ENCODE data around the gene SLC25A25.
"Not testable (repeated sequence)": the region's sequence is repeated elsewhere in the genome, so short reads cannot be mapped to it uniquely, and the experiment has no call there.

The SLC25A25 gene

GRCh38 chr9:128135561-128135960 is 67.5 kb downstream of the SLC25A25 start:
- H3K4me3 ChIP-seq (ENCODE audit: low read length); H4K8ac ChIP-seq (ENCODE audit: low read depth, low read length); H3K18ac ChIP-seq (ENCODE audit: low read length); H2BK120ac ChIP-seq (ENCODE audit: low read depth, low read length); H3K79me2 ChIP-seq (ENCODE audit: control insufficient read depth, insufficient read depth, low read length); H4K5ac ChIP-seq (ENCODE audit: low read length); H3K36me3 ChIP-seq (ENCODE audit: control insufficient read depth, insufficient read depth, low read length); DNase-seq; H3K9ac ChIP-seq (ENCODE audit: low read length); H3K79me1 ChIP-seq (ENCODE audit: low read length); H2BK5ac ChIP-seq (ENCODE audit: low read length); H3K27me3 ChIP-seq (ENCODE audit: insufficient read depth, low read length, poor library complexity); H3K56ac ChIP-seq (ENCODE audit: low read length); H3K4me1 ChIP-seq (ENCODE audit: control insufficient read depth, low read depth, low read length); H3K4me2 ChIP-seq (ENCODE audit: low read length); H2BK15ac ChIP-seq (replicated peaks; ENCODE audit: low read depth); H2AK5ac ChIP-seq (ENCODE audit: low read length); H3K4ac ChIP-seq (ENCODE audit: low read depth, low read length); H3K23ac ChIP-seq (ENCODE audit: low read length); H3K27ac ChIP-seq (ENCODE audit: low read depth, low read length): not testable (repeated sequence)
- WGBS (ENCODE audit: extremely low coverage, insufficient coverage, low lambda C conversion rate): no CpG with 5 or more reads among the region's 8 CpGs

- no peak overlapping the region for H2BK15ac ChIP-seq (replicated peaks; ENCODE audit: low read depth)
- H3K36me3 ChIP-seq (ENCODE audit: control insufficient read depth, insufficient read depth, low read length): no peaks in the 10 kb centered on the region
- no peak overlapping the region for H3K4me3 ChIP-seq (ENCODE audit: low read length)
- no peak overlapping the region for H3K4me2 ChIP-seq (ENCODE audit: low read length)
- no peak overlapping the region for H2BK5ac ChIP-seq (ENCODE audit: low read length)
- no peak overlapping the region for H3K27ac ChIP-seq (ENCODE audit: low read depth, low read length)
- no peak for DNase-seq
- H3K79me1 ChIP-seq (ENCODE audit: low read length): no peaks in the 10 kb centered on the region
- H2AK5ac ChIP-seq (ENCODE audit: low read length): no peak overlapping the region
- no peak overlapping the region for H3K56ac ChIP-seq (ENCODE audit: low read length)
- H3K27me3 ChIP-seq (ENCODE audit: insufficient read depth, low read length, poor library complexity): no peaks in the 10 kb centered on the region
- no peak overlapping the region for H3K4ac ChIP-seq (ENCODE audit: low read depth, low read length)
- H2BK120ac ChIP-seq (ENCODE audit: low read depth, low read length): no peak overlapping the region
- no peak overlapping the region for H3K9ac ChIP-seq (ENCODE audit: low read length)
- WGBS (ENCODE audit: extremely low coverage, insufficient coverage, low lambda C conversion rate): no CpG with 5 or more reads among the region's 18 CpGs
- no peaks in the 10 kb centered on the region for H3K4me1 ChIP-seq (ENCODE audit: control insufficient read depth, low read depth, low read length)
- H3K79me2 ChIP-seq (ENCODE audit: control insufficient read depth, insufficient read depth, low read length): no peaks in the 10 kb centered on the region
- no peak overlapping the region for H3K18ac ChIP-seq (ENCODE audit: low read length)
- H4K5ac ChIP-seq (ENCODE audit: low read length): no peak overlapping the region
- no peak overlapping the region for H4K8ac ChIP-seq (ENCODE audit: low read depth, low read length)
- no peak overlapping the region for H3K23ac ChIP-seq (ENCODE audit: low read length)
These were observed 69.1 kb downstream of the SLC25A25 start for GRCh38 chr9:128136816-128137793.

DNA sequence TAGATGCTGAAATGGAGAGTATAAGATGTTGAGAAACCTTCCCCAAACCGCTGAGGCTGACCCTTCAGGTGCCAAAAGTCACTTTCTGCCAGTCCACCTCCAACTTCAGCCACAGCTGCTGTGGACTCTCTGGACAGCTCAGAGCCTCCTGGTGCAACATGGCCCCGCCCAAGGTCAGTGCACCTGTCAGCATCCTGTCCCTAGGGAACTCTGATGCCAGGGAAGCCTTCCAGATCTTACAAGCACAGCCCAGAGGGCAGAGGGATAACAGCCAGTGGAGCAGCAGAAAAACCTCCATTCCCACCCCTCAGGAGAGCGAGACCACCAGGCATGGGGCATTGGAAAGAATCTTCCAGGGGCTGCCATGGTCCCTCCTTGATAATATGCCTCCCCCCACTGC is 70.0 kb downstream of the SLC25A25 start:
- no peak overlapping the region for H3K23ac ChIP-seq (ENCODE audit: low read length)
- no peak overlapping the region for H2AK5ac ChIP-seq (ENCODE audit: low read length)
- H3K56ac ChIP-seq (ENCODE audit: low read length): no peak overlapping the region
- H3K4me2 ChIP-seq (ENCODE audit: low read length): no peak overlapping the region
- no CpG with 5 or more reads among the region's 3 CpGs for WGBS (ENCODE audit: extremely low coverage, insufficient coverage, low lambda C conversion rate)
- H3K79me2 ChIP-seq (ENCODE audit: control insufficient read depth, insufficient read depth, low read length): no peaks in the 10 kb centered on the region
- no peak overlapping the region for H3K9ac ChIP-seq (ENCODE audit: low read length)
- H2BK120ac ChIP-seq (ENCODE audit: low read depth, low read length): no peak overlapping the region
- no peak overlapping the region for H3K18ac ChIP-seq (ENCODE audit: low read length)
- no peak overlapping the region for H3K4ac ChIP-seq (ENCODE audit: low read depth, low read length)
- no peak overlapping the region for H2BK15ac ChIP-seq (replicated peaks; ENCODE audit: low read depth)
- DNase-seq: no peak
- no peaks in the 10 kb centered on the region for H3K79me1 ChIP-seq (ENCODE audit: low read length)
- no peak overlapping the region for H4K5ac ChIP-seq (ENCODE audit: low read length)
- no peak overlapping the region for H2BK5ac ChIP-seq (ENCODE audit: low read length)
- H3K36me3 ChIP-seq (ENCODE audit: control insufficient read depth, insufficient read depth, low read length): no peaks in the 10 kb centered on the region
- H3K4me3 ChIP-seq (ENCODE audit: low read length): no peak overlapping the region
- no peak overlapping the region for H4K8ac ChIP-seq (ENCODE audit: low read depth, low read length)
- no peaks in the 10 kb centered on the region for H3K27me3 ChIP-seq (ENCODE audit: insufficient read depth, low read length, poor library complexity)
- H3K27ac ChIP-seq (ENCODE audit: low read depth, low read length): no peak overlapping the region
- H3K4me1 ChIP-seq (ENCODE audit: control insufficient read depth, low read depth, low read length): no peaks in the 10 kb centered on the region

DNA sequence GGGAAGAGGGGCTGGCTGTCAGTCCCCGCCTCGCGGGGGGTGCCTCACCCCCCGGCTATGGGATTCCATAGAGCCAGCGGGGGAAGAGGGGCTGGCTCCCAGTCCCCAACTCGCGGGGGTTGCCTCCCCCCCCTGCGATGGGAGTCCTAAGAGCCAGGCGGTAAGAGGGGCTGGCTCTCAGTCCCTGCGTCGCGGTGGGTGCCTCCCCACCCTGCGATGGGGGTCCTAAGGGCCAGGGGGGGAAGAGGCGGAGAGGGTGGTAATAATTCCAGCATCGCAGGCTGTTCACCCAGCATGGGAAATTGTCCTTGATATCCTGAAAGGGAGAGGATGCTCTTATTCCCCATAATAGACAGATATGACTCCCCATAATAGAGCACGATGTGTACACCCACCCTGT is 71.6 kb downstream of the SLC25A25 start:
- Histone ChIP-seq H4K8ac (ENCODE audit: low read depth, low read length) (no peak overlapping the region), H3K23ac (ENCODE audit: low read length) (no peak overlapping the region), H3K79me1 (ENCODE audit: low read length) (no peaks in the 10 kb centered on the region), H3K9ac (ENCODE audit: low read length) (no peak overlapping the region), H3K56ac (ENCODE audit: low read length) (no peak overlapping the region), H3K79me2 (ENCODE audit: control insufficient read depth, insufficient read depth, low read length) (no peaks in the 10 kb centered on the region), H3K4me1 (ENCODE audit: control insufficient read depth, low read depth, low read length) (no peaks in the 10 kb centered on the region), H3K27me3 (ENCODE audit: insufficient read depth, low read length, poor library complexity) (no peaks in the 10 kb centered on the region), H3K4me3 (ENCODE audit: low read length) (no peak overlapping the region), H3K36me3 (ENCODE audit: control insufficient read depth, insufficient read depth, low read length) (no peaks in the 10 kb centered on the region), H3K4ac (ENCODE audit: low read depth, low read length) (no peak overlapping the region), H2BK15ac (replicated peaks; ENCODE audit: low read depth) (no peak overlapping the region), H4K5ac (ENCODE audit: low read length) (no peak overlapping the region), H2BK5ac (ENCODE audit: low read length) (no peak overlapping the region), H3K27ac (ENCODE audit: low read depth, low read length) (no peak overlapping the region), H3K4me2 (ENCODE audit: low read length) (no peak overlapping the region), H2BK120ac (ENCODE audit: low read depth, low read length) (no peak overlapping the region), H3K18ac (ENCODE audit: low read length) (no peak overlapping the region), H2AK5ac (ENCODE audit: low read length) (no peak overlapping the region)
- WGBS (ENCODE audit: extremely low coverage, insufficient coverage, low lambda C conversion rate): no CpG with 5 or more reads among the region's 16 CpGs
- DNase-seq: no peak

- Histone ChIP-seq H3K79me1 (ENCODE audit: low read length) (no peaks in the 10 kb centered on the region), H3K9ac (ENCODE audit: low read length) (no peak overlapping the region), H3K23ac (ENCODE audit: low read length) (no peak overlapping the region), H3K4me1 (ENCODE audit: control insufficient read depth, low read depth, low read length) (no peaks in the 10 kb centered on the region), H2BK120ac (ENCODE audit: low read depth, low read length) (no peak overlapping the region), H2BK15ac (replicated peaks; ENCODE audit: low read depth) (no peak overlapping the region), H3K27me3 (ENCODE audit: insufficient read depth, low read length, poor library complexity) (no peaks in the 10 kb centered on the region), H3K27ac (ENCODE audit: low read depth, low read length) (no peak overlapping the region), H3K4me2 (ENCODE audit: low read length) (no peak overlapping the region), H3K36me3 (ENCODE audit: control insufficient read depth, insufficient read depth, low read length) (no peaks in the 10 kb centered on the region), H2AK5ac (ENCODE audit: low read length) (no peak overlapping the region), H4K8ac (ENCODE audit: low read depth, low read length) (no peak overlapping the region), H4K5ac (ENCODE audit: low read length) (no peak overlapping the region), H3K79me2 (ENCODE audit: control insufficient read depth, insufficient read depth, low read length) (no peaks in the 10 kb centered on the region), H3K18ac (ENCODE audit: low read length) (no peak overlapping the region), H2BK5ac (ENCODE audit: low read length) (no peak overlapping the region), H3K4me3 (ENCODE audit: low read length) (no peak overlapping the region), H3K4ac (ENCODE audit: low read depth, low read length) (no peak overlapping the region), H3K56ac (ENCODE audit: low read length) (no peak overlapping the region)
- DNase-seq: no peak
- WGBS (ENCODE audit: extremely low coverage, insufficient coverage, low lambda C conversion rate): no CpG with 5 or more reads among the region's 3 CpGs
These were observed 73.6 kb downstream of the SLC25A25 start for GRCh38 chr9:128141604-128142003.
